NOMO-1 treated with dmso at 0.1 percent for 144 hours (cell line): ENCODE measurements around the gene RUNX1.

Experiments
- DNase-seq: peaks from one replicate; lab custom pipeline; 2025; ENCODE audit not compliant: unreplicated experiment; lab: John Stamatoyannopoulos, UW

Gene RUNX1

DNA sequence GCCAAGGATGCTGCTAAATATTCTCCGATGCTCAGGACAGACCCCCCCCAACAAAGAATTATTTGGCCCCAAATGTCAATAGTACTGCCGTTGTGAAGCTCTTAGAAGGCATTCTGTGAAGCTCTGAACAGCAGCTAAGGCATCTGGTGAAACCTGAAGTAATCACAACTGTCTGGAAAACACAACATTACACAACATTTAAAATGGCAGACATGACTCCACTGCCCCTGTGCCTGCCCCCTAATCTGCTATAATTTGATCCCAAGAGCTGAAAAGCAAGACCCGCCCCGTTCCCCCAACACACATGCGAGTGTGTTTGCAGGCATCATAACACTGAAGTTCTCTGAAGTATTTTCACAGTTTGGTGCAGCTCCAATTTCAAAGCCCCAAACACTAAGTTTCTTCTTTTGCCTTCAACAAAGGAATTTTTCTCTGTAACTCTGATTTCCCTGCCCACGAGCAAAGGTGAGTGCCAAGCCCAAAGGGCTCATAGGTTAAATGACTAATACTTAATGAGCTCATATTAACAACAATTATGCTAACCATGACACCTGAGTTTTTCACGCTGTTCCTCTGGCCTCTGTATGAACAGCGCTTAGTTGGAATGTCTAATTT is 251.1 kb downstream of the RUNX1 start:
- DNase-seq = no peak

DNA sequence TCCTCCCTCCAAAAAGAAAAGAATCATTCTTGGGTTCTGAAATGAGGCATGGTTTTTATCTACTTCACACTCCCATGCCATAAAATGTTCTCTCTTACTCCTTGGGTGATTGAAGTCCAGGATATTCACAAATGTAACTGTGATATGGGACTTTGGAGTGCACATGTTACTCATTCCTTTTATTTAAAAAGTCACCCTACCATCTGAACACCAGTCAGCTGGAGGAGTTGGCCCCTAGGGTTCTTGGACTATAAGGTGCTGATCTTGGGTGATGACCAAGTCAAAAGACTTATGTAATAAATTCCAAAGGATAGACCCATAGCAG is 251.9 kb downstream of the RUNX1 start:
- DNase-seq = no peak

DNA sequence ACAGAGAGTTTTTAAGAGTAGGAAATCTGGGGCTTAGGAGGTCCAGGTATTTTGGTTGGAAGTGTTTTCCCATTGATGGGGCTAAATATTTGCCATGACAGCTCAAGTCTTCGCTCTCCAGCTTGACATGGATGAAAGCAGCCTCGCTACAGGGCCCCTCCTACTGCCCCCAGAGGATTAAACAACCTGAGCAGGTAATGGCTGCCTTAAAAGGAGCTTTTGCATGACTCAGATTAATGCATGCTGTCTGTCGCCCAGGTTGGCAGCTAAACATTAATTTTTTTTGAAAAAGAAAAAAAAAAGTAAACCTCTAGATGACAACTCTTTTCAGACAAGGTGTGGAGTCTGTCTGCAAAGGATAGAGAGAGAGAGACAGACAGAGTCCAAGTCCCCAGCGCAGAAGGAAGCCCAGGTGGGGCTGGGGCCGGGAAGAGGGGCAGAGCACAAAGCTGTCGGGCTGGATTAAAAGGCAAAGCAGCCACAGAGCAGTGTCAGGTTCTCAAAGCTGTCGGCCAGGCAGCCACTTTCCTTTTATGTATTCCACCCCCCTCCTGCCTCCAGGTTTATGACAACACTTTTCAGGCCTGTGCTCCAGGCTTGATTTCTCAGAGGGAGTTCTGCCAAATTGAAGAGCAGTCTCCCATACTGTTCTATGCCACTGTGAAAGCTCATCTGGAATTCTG is 252.4 kb downstream of the RUNX1 start:
- DNase-seq = no peak

DNA sequence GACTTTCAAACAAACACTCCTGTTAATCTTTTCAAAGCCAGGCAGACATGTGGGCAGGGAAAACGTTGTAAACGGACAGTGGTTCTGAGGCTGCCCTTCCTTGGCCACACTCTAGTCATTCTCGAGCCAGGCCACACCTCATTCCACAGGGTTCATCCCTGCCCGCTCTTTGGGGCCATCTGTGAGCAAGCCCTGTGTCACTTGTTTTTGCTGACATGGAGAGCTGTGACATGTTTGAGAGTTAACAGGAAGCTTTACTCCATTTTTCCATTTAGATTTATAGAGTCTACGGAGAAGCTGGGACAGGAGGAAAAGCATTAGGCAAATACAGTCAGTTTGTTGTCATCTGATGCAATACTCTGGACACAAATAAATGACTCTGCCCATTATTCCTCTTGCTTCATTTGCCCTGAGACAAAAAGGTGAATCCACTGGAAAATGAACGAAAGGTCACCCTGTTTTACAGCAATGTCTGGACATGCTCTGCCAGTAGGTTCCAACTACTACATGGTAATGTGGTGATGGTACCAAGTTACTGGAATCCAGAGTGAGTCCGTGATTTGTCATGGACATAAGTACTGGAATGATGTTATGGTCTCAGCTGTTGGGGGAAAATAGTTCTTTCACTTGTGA is 253.4 kb downstream of the RUNX1 start:
- DNase-seq = no peak

DNA sequence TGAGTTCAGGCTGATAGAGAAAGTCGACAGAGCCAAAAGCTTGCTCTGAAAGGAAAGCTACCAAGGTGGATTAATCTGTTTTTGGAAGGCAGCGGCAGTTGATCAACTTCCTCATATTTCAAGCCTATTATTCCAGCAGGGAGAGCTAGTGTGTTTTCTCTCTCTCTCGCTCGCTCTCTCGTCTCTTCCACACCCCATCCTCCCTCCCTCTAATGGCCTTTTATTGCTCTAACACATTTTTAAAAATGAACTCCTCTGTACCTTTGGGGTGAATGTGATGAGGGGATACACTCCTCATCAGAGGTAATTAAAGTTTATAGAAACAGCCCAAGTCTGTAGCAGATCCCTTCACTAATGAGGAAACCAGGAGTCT is 253.9 kb downstream of the RUNX1 start:
- DNase-seq = no peak

DNA sequence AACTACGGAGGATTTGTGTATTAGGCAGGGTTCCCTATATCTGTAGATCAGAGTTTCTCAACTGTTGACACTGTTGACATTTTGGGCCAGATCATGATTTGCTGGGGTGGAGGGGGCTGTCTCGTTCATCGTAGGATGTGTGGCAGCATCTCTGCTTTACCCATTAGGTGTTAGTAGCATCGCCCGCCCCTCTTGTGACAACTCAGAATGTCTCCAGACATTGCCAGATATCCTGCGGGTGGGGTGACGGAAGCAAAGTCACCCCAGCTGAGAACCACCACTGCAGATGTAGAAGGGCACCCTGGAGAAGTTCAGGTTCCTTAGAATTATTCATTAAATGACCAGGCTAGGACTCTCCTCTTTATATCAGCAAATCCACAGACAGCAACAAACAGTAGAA is 254.4 kb downstream of the RUNX1 start:
- DNase-seq = no peak

DNA sequence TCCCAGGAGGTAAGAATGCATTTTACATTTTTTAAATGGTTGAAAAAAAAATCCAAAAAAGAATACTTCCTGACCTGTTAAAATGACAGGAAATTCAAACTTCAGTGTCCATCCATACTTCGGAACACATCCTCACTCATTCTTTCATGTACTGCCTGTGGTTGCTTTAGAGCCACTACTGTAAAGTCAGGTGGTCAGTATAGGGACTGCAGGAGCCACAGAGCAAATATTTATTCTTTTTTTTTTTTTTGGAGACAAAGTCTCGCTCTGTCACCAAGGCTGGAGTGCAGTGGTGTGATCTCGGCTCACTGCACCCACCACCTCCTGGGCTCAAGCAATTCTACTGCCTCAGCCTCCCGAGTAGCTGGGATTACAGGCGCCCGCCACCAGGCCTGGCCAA is 255.6 kb downstream of the RUNX1 start:
- DNase-seq = no peak

DNA sequence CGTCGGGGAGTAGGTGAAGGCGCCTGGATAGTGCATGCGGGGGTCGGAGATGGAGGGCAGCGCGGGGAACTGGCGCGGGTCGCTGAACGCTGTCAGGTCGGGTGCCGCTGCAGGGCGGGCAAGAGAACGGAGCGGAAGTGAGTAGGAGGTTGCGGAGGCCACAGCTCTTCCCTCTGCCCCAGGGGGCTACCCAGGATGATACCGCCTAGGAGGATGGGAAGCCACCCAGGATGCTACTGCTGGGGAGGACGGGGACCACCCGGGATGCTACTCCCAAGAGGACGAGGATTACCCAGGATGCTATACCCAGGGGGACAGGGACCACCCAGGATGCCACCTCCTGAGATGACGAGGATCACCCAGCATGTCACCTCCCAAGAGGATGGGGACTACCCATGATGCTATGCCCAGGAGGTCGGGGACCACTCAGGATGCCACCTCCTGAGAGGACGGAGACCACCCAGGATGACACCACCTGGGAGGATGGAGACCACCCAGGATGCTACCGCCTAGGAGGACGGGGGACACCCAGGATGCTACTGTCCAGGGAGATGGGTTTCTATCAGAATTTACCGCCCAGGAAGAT is 256.5 kb downstream of the RUNX1 start:
- peak; percentile 83 for DNase-seq

DNA sequence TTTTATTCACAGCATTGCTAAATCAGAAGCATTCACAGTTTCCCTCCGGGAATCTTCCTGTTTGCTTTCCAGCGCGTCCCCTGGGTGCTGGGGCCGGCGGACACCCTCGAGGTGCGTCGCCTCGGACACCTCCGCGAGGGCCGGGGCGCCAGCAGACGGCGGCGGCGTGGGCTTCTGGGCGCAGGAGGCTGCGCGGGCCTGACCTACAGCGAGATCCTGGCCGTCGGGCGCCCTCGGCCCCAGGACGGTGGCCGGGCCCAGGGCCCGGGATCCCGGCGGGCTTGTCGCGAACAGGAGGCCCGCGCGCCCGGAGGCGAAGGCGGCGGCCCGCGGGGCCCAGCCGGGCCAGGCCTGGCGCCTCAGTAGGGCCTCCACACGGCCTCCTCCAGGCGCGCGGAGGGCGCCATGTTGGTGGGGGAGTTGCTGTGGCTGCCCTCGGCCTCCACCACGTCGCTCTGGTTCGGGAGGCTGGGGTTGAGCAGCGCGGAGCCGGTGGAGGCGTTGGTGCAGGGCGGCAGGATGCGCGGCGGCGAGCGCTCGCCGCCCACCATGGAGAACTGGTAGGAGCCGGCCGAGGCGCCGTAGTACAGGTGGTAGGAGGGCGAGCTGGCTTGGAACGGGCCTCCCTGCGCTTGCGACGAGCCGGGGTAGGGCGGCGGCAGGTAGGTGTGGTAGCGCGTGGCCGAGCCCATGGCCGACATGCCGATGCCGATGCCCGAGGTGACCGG is 257.2 kb downstream of the RUNX1 start:
- no peak for DNase-seq

DNA sequence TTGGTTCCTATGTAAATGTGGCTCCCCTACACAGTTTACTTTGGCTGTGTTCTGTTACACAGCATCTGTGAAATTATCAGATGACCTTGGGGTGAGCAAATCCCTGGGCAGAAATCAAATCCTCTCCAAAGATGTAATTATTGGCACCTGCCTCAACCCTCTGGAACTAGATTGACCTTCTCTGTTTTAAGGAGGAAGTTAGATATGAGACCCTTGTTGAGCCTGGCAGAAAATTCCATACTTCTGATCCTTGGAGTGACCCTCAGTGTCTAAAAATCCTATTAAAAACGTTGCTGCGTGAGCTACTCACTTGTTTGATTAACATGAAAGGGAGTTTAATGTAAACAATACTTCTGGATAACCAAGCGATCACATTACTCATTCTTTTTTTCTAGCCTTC is 258.3 kb downstream of the RUNX1 start:
- DNase-seq = no peak

DNA sequence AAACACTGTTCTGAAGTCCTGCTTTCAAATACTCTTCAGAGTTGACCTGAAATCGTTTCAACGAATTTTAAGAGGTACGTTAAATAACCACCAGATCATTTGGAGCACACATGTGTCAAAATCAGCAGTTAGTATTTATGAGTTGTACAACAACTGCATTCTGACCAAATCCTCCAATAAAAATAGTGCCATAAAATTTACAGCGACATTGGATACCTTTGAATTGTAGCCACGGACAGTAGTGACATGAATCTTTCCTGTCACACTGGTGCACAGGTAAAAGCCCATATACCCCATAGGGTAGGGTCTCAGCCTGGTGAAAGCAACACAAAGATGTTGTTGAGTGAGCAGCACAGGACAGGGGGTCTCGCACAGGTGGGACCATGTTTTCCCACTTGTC is 258.8 kb downstream of the RUNX1 start:
- DNase-seq = no peak

DNA sequence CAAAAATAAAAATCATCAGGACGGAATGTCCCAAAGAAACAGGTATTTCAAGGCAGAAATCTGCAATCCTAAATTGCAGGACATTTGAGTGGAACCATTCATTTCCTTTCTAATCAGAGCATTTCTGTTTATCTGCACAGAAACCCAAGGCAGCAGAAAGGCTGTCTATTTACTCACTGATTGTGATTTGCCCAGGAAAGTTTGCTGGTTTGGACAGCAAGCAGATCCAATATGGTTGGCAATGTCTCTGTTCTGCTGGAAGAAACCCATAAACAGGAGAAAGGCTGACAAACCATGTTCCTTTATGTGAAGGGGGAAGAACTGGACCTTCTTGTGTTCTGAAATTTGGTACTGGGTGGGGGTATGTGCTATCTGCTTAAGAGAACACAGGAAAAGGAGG is 260.2 kb downstream of the RUNX1 start:
- no peak for DNase-seq

DNA sequence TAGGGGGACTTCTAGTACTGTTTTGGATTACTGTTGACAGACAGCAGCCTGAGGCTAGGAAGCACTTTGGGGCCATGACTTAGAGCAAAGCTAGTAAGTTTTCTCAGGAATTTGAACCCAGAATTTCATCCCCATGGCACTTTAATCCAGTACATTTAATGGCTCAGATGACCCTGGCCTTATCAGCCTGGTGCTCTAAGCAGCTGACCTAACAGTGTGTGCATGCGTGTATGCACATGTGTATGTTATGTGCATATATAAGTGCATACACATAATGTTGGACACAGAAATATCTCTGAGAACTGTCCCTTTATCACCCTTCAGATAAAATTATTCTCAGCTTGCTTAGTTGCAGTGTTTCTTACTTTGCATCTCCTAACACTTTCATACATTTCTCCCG is 265.3 kb downstream of the RUNX1 start:
- DNase-seq = no peak

DNA sequence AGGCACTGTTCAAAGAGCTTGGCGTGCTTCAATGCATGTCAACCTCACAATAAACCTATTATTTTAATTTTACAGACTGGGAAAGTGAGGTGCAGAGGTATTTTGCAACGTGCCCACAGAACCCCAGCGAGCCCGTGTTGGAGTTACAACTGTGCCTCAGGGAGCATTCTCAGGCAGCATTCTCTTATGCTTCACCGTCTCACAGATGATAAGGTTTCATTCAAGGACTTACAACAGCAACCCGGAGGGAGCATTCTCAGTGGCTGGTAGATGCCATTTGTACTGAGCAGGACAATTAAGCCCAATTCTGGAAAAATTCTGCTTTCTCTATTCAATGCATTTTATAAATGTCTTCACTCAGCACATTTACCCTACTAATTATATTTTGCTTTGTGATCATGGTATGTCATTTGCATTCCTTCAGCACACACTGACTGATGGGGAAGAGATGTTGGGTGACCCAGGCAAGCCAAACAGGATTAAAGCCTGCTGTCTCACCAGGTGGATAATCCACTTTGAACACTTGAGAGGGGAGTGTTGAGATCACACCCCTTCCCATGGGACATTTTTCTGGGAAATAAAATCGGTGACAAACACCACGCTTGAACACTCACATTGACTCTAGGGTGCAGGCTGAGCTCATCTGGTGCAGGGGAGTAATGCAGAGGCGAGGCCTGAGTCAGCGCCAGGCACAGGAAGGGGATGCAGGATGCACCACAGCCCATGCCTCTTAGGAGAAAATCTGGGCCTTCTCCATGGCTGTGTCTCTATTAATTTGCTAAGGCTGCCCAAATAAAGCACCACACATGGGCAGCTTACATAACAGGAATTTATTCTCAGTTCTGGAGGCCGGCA is 266.4 kb downstream of the RUNX1 start:
- no peak for DNase-seq

DNA sequence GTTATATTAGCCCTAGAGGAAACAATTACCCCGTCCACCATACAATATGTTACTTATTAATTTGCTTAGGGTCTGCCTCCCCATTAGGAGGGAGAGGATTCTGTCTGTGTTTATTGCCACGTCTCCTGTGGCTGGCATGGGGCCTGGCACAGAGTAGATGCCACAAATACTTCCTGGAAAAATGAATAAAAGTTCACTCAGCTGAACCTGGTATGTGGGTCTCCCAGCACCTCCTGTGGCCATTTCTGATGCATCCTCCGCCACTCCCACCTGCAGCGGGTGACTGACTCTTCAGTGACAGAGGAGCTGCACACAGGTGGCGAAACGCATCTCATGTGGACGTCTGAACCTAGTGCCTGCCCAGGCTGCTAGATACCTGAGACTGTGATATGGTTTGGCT is 267.6 kb downstream of the RUNX1 start:
- no peak for DNase-seq

DNA sequence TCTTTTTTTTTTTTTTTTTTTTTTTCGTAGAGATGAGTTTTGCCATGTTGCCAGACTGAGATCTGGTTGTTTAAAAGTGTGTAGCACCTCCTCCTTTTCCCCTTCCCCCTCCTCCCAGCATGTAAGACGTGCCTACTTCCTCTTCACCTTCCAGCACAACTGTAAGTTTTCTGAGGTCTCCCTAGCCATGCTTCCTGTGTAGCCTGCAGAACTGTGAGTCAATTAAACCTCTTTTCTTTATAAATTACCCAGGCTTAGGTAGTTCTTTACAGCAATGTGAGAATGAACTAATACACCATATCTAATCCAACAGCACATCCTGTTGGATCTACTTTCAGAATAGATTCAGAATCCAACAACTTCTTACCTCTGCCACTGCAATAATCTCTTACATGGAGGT is 269.2 kb downstream of the RUNX1 start:
- no peak for DNase-seq

DNA sequence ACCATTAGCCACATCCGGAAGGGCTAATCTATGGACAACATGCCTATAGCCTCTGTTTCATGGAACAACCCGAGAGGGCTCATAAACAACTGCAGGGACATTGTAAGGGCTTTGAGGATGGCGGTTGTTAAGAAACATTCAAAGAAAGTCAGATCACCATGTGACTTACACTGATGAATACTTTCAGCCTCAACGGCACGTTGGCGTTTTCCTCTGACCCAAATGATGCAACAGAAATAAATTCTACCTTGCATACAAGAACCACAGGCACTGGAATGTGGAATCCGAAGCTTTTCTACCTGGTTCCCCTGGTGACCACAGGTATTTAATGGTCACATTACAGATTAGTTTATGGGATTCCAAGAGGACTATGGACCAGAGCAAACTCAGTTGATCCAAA is 273.3 kb downstream of the RUNX1 start:
- DNase-seq = no peak

DNA sequence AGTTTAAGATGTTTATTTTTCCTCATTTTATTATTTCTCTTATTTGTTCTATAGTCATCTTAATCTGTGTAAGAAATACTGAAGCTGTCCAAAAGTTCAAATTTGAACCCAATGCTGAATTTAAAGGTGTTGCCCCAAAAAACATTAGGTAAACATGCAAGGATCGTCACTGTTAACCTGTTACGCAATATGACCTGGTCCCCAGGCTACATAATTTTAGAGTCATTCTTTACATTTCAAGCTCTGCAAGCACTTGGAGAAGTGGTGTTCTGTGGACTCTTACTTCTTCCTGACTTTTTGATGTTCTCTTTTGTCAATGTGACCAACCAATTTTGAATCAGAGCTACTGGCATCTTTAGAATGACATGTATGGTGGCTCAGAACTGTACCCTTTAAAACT is 274.4 kb downstream of the RUNX1 start:
- no peak for DNase-seq

DNA sequence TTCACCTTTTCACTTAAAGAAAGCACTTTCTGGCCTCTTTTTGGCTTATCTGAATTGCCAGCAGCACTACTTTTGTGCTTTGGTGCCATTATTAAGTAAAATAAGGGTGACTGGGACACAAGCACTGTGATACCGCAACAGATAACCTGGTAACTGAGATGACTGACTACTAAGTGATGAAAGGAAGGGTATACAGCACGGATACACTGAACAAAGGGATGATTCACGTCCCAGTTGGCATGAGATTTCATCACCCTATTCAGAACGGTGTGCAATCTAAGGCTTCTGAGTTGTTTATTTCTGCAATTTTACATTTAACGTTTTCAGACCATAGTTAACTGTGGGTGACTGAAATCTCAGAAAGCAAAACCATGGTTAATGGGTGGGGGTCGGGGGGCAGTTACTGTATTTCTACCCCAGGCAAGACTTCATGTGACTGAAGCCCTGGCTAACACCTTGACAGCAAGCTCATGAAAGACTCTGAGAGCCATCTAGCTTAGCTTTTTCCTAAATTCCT is 277.5 kb downstream of the RUNX1 start:
- peak; percentile 10 for DNase-seq

DNA sequence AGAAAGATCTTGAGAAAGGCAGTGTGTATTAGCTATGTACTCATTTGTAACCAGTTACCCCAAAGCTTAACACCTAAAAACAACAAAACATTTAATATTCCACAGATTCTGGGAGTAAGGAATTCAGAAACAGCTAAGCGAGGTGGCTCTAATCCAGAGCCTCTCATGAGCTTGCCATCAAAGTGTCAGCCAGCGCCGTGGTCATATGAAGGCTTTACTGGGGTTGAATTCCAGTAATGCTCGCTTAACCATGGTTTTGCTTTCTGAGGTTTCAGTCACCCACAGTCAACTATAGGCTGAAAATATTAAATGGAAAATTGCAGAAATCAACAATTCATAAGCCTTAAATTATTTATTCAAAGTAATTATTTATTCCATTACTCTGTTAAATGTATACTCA is 278.5 kb downstream of the RUNX1 start:
- DNase-seq = no peak

DNA sequence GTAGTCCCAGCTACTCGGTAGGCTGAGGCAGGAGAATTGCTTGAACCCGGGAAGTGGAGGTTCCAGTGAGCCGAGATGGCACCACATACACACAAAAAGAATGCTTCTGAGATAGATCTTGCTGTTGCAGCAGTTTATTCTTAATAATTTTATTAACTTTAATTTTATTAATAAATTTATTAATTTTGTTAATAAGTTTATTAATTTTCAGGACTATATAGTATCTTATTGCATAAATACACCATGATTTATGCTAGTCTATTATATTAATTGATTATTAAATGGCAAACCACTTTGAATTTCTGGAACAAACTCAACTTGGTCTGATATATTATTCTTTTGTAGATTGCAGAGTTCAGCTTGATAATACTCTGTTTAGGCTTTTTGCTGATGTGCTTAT is 280.8 kb downstream of the RUNX1 start:
- no peak for DNase-seq
